Smooth muscle cell (in vitro differentiated cells): Measurements from ENCODE around the gene COL16A1. TPM values are rescaled to one million over a fixed set of nuclear protein-coding genes. Genes with fewer than 3 reads are reported as not detected.

Experiments
- DNase-seq: peaks from one replicate; lab custom pipeline; 2025; ENCODE audit not compliant: unreplicated experiment; lab: John Stamatoyannopoulos, UW
- H2AFZ ChIP-seq: fragments of 200-600 bp; sonication (generic); 2 replicates; pipeline ENCODE4 v1.6.0; 2016; ENCODE audit warnings: antibody characterized with exemption, low read depth, mild to moderate bottlenecking
- H3F3A ChIP-seq: fragments of 200-600 bp; sonication (generic); 2 replicates; pipeline ENCODE4 v1.6.0; 2017; ENCODE audit warnings: antibody characterized with exemption, low read depth
- H3K27ac ChIP-seq: fragments of 200-600 bp; sonication (generic); 2 replicates; pipeline ENCODE4 v1.5.1; 2016; ENCODE audit warnings: low read depth, mild to moderate bottlenecking
- H3K27me3 ChIP-seq: fragments of 200-600 bp; sonication (generic); 2 replicates; pipeline ENCODE4 v1.6.1; 2016; ENCODE audit warnings: low read depth, mild to moderate bottlenecking
- H3K36me3 ChIP-seq: fragments of 200-600 bp; sonication (generic); 2 replicates; pipeline ENCODE4 v1.5.1; 2016; ENCODE audit warnings: low read depth
- H3K4me1 ChIP-seq: fragments of 200-600 bp; sonication (generic); 2 replicates; pipeline ENCODE4 v1.5.1; 2016; ENCODE audit warnings: low read depth
- H3K4me2 ChIP-seq: fragments of 200-600 bp; sonication (generic); 2 replicates; pipeline ENCODE4 v1.6.0; 2016; ENCODE audit warnings: mild to moderate bottlenecking
- H3K4me3 ChIP-seq: fragments of 200-600 bp; sonication (generic); 2 replicates; pipeline ENCODE4 v1.5.1; 2016; ENCODE audit warnings: mild to moderate bottlenecking
- H3K79me2 ChIP-seq: fragments of 200-600 bp; sonication (generic); 2 replicates; pipeline ENCODE4 v1.6.0; 2016; ENCODE audit warnings: low read depth, mild to moderate bottlenecking
- H3K9ac ChIP-seq: fragments of 200-600 bp; sonication (generic); 2 replicates; pipeline ENCODE4 v1.6.0; 2016; ENCODE audit warnings: low read depth
- H3K9me3 ChIP-seq: fragments of 200-600 bp; sonication (generic); replicated peaks from 2 replicates; pipeline ENCODE4 v1.5.1; 2016; ENCODE audit warnings: low read depth
- H4K20me1 ChIP-seq: fragments of 200-600 bp; sonication (generic); 2 replicates; pipeline ENCODE4 v1.6.0; 2016; ENCODE audit warnings: low read depth
- WGBS: methylation state at CpG from one replicate; pipeline ENCODE4 v1.1.7; 2016; ENCODE audit warnings: low lambda C conversion rate; 5-methylcytosine and 5-hydroxymethylcytosine counted together
- polyA plus RNA-seq: library from polyadenylated mRNA; unstranded; fragments of >200 nt; fragmentation: Nextera tagmentation; extraction: Ambion mirVana; gene quantifications from 2 replicates; pipeline ENCODE4 v1.2.1, GENCODE V29; 2016
- total RNA-seq: library from RNA; depleted of rRNA; stranded (reverse); fragments of >200 nt; gene quantifications from 2 replicates; pipeline ENCODE4 v1.2.3, GENCODE V29; 2014
- TF ChIP-seq, protein P1 (sequence below): fragments of 200-600 bp; sonication (generic); IDR thresholded peaks from 2 replicates; pipeline ENCODE4 v1.5.1; 2017; ENCODE audit warnings: borderline replicate concordance, mild to moderate bottlenecking, antibody characterized with exemption; ENCODE audit not compliant: insufficient read depth, poor library complexity, severe bottlenecking

Gene COL16A1
- total and polyA plus RNA-seq, 2 experiments from 2014 or later = 67.3 to 152 TPM

DNA sequence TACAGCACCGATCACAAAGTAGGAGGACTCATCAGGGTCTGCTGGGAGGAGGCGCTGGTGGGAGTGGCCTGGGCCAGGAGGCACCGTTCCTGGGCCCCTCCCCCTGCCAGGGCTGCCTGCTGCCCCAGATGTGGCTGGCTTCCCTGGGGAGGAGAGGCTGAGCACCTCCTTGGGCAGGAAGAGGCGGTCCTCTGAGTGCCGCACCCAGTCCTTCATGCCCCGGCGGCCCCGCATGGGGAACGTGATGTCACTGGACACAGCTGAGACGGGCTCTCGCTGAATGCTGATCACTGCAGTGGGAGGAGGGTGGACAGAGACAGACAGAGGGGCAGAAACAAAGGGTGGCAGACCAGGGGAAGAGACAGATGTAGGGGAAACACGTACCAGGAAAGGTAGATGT lies 35.5 kb upstream of the COL16A1 start:
- H3F3A ChIP-seq = no peaks in the 10 kb centered on the region
- H3K36me3 ChIP-seq = no peaks in the 10 kb centered on the region
- TF ChIP-seq, protein P1, sequence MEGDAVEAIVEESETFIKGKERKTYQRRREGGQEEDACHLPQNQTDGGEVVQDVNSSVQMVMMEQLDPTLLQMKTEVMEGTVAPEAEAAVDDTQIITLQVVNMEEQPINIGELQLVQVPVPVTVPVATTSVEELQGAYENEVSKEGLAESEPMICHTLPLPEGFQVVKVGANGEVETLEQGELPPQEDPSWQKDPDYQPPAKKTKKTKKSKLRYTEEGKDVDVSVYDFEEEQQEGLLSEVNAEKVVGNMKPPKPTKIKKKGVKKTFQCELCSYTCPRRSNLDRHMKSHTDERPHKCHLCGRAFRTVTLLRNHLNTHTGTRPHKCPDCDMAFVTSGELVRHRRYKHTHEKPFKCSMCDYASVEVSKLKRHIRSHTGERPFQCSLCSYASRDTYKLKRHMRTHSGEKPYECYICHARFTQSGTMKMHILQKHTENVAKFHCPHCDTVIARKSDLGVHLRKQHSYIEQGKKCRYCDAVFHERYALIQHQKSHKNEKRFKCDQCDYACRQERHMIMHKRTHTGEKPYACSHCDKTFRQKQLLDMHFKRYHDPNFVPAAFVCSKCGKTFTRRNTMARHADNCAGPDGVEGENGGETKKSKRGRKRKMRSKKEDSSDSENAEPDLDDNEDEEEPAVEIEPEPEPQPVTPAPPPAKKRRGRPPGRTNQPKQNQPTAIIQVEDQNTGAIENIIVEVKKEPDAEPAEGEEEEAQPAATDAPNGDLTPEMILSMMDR = no peak
- H3K79me2 ChIP-seq = no peaks in the 10 kb centered on the region
- H2AFZ ChIP-seq = no peak overlapping the region
- H3K27ac ChIP-seq = no peak overlapping the region
- H3K9ac ChIP-seq = no peak overlapping the region
- no peak overlapping the region for H3K4me3 ChIP-seq
- DNase-seq = no peak
- 55% methylated on average over 12 of the region's 12 CpGs for whole genome bisulfite sequencing
- H3K9me3 ChIP-seq = no peaks in the 10 kb centered on the region
- no peaks in the 10 kb centered on the region for H3K27me3 ChIP-seq
- no peaks in the 10 kb centered on the region for H4K20me1 ChIP-seq
- no peaks in the 10 kb centered on the region for H3K4me1 ChIP-seq
- H3K4me2 ChIP-seq = no peak overlapping the region

- H2AFZ ChIP-seq = no peak overlapping the region
- no peaks in the 10 kb centered on the region for H3F3A ChIP-seq
- no peak overlapping the region for H3K27ac ChIP-seq
- no peaks in the 10 kb centered on the region for H3K36me3 ChIP-seq
- TF ChIP-seq, protein P1 = no peak
- 82% methylated on average over 14 of the region's 18 CpGs for WGBS
- no peaks in the 10 kb centered on the region for H3K27me3 ChIP-seq
- H3K4me1 ChIP-seq = no peaks in the 10 kb centered on the region
- H3K4me2 ChIP-seq = no peak overlapping the region
- H3K9ac ChIP-seq = no peak overlapping the region
- H3K4me3 ChIP-seq = no peak overlapping the region
- no peak for DNase-seq
- no peaks in the 10 kb centered on the region for H4K20me1 ChIP-seq
- no peaks in the 10 kb centered on the region for H3K9me3 ChIP-seq
- H3K79me2 ChIP-seq = no peaks in the 10 kb centered on the region
These were observed 32.9 kb upstream of the COL16A1 start for GRCh38 chr1:31736675-31737074.

GRCh38 chr1:31735571-31735970 lies 31.8 kb upstream of the COL16A1 start:
- Histone ChIP-seq H3K9ac (no peak overlapping the region), H3K4me2 (no peak overlapping the region), H2AFZ (no peak overlapping the region), H3K36me3 (no peaks in the 10 kb centered on the region), H3K79me2 (no peaks in the 10 kb centered on the region), H3K4me3 (no peak overlapping the region), H3F3A (no peaks in the 10 kb centered on the region), H3K27ac (no peak overlapping the region), H4K20me1 (no peaks in the 10 kb centered on the region), H3K27me3 (no peaks in the 10 kb centered on the region), H3K9me3 (no peaks in the 10 kb centered on the region), H3K4me1 (no peaks in the 10 kb centered on the region)
- no peak for DNase-seq
- TF ChIP-seq, protein P1 = no peak
- 94% methylated on average over 10 of the region's 10 CpGs for WGBS

GRCh38 chr1:31734582-31735107 lies 30.8 kb upstream of the COL16A1 start:
- no peaks in the 10 kb centered on the region for H3F3A ChIP-seq
- H3K27ac ChIP-seq = no peak overlapping the region
- H3K9ac ChIP-seq = no peak overlapping the region
- WGBS = 91% methylated on average over 7 of the region's 7 CpGs
- TF ChIP-seq, protein P1 = no peak
- no peak overlapping the region for H3K4me3 ChIP-seq
- no peaks in the 10 kb centered on the region for H3K36me3 ChIP-seq
- no peak for DNase-seq
- no peaks in the 10 kb centered on the region for H3K27me3 ChIP-seq
- H3K4me2 ChIP-seq = no peak overlapping the region
- no peaks in the 10 kb centered on the region for H3K9me3 ChIP-seq
- no peaks in the 10 kb centered on the region for H4K20me1 ChIP-seq
- H3K4me1 ChIP-seq = no peaks in the 10 kb centered on the region
- H3K79me2 ChIP-seq = no peaks in the 10 kb centered on the region
- H2AFZ ChIP-seq = no peak overlapping the region
